COR-L47 (cell line): ENCODE measurements around the gene UNC93B1.

Source experiments
- DNase-seq: peaks from one replicate; lab custom pipeline; 2025; lab: John Stamatoyannopoulos, UW

The UNC93B1 gene, protein sequence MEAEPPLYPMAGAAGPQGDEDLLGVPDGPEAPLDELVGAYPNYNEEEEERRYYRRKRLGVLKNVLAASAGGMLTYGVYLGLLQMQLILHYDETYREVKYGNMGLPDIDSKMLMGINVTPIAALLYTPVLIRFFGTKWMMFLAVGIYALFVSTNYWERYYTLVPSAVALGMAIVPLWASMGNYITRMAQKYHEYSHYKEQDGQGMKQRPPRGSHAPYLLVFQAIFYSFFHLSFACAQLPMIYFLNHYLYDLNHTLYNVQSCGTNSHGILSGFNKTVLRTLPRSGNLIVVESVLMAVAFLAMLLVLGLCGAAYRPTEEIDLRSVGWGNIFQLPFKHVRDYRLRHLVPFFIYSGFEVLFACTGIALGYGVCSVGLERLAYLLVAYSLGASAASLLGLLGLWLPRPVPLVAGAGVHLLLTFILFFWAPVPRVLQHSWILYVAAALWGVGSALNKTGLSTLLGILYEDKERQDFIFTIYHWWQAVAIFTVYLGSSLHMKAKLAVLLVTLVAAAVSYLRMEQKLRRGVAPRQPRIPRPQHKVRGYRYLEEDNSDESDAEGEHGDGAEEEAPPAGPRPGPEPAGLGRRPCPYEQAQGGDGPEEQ

DNA sequence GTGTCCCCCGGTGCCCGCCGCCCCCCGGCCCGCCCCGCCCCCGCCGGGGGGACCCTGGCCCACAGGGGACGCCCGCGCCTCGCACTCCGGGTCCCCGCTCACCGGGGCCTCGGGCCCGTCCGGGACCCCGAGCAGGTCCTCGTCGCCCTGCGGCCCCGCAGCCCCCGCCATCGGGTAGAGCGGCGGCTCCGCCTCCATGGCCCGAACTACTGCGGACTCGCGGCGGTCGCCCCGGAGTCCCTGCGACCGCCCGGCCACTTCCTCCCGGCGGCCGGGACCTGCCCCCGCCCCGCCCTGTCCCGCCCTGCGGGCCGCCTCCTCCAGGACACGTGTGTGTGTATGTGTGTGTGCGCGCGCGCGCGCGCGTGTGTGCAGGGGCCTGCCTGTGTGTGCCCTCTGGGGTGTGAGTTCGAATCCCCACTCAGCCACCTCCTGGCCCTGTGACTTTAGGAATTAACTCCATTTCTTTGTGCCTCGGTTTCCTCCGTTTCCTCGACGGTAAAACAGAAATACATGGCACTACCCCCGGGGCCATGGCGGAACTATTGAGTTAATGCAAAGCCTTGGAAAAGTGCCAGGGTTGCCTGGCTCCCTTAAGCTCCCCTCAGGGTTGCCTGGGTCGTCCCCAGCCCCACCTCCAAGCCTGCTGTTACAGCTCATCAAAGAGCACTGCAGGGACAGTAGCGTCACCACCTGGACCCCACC lies at the start of gene UNC93B1:
TSS of gene UNC93B1 (minus strand) at position 252 of the 705 bp plus-strand sequence. CDS start at position 198, 54 bp downstream.
- no peak for DNase-seq

DNA sequence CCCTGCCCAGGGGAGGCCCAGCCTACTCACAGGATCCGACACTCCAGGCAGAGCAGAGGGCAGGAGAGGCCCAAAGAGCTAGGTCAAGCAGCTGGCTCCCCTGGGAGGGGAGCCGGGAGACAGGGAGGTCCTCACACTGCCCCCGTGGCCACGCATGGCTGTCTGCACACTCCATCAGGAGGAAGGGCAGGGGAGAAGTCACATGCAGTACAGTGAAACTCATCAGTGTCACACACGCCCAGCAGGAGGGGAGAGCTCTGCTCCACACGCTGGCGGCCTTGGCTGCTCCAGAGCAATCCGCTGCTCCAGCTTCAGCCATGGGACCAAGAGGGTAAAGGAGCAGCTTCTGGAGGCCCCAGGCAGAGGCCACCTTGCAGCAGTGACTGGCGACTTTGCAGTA lies 49.2 kb upstream of the UNC93B1 start:
- no peak for DNase-seq

DNA sequence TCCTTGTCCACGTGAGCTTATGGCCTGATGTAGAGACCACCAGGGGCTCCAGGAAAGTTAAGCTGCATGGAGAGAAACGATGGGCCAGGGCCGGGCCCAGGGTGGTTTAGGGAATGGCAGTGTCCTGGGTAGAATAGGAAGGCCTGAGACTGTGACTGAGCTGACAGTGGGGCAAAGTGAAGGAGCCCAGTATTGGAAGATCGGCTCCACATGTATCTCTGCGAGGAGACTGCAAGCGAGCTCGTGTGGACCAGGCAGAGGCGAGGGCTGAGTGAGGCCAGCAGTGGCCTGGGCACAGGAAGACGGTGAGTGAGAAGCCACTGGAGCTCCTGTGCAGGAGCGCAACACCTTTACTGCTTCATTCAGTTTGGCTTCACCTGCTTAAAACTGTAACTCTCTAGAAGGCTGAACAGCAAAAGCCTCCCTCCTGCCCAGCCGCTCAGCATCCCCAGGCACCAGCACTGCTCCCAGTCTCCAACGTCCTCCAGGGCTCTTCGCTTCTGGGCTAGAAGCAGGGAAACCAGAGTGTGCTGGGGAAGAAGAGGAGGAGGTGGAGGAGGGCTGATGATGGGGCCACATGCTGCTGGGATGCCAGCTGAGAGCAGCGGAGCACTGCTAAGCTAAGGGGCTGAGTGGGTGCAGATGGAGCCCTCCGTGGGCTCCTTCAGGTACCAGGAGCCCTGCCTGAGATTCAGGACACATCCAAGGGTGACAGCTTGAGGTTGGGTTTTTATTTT lies 48.4 kb upstream of the UNC93B1 start:
- DNase-seq: no peak

DNA sequence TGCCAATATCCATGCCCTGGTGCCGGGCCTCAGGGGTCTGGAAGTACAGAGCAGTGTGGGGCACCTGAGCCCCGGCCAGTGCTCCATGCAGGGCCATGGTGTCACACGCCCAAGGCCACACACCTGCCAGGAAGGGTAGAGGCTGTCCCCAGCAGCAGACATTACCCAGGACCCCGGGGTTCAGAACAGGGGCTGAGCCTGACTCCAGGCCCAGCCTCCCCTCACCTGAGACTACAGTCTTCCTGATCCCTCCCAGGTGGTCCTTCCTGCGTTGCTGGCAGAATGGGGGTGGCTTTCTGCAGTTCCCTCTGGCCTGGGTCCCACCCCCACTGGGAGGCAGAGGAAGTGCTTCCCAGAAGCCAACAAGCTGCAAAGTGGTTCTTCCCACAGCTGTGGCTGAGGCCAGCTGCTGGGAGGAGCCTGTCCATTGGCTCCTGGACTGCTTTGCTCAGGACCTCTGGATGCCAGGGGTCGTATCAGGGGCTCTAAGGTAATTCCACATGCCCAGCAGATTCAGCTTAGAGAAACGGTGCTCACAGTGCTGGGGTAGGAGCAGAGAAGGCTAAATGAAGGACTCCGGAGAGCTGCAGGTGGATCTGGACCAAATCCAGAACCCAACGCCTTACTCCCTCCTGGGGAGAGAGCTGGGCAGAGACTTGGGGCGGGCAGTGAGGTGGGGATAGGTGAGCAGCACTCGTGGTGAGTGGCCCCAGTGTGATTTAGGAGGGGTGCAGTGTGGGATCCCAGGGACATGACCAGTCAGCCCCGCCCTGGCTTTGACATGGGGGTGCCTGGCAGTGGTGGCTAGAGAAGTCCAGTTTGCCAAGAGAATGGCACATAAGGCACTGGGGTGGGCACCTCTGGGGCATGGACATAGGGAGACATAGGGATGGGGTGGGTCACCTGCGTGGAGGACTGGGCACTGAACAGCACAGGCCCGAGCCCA lies 47.6 kb upstream of the UNC93B1 start:
- peak; percentile 60 for DNase-seq

DNA sequence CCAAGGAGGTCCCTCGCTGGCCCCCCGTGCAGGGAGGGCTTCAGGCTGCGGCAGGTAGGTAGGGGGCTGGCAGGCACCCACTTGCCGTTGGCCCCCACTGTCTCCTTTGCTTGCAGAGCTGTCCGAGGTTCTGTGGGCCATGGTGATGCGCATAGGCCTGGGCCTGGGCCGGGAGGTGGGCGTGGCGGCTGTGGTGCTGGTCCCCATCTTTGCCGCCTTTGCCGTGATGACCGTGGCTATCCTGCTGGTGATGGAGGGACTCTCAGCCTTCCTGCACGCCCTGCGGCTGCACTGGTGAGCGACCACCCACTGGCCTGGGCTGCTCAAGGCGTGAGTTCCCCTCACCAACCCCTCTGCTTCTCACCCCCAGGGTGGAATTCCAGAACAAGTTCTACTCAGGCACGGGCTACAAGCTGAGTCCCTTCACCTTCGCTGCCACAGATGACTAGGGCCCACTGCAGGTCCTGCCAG lies 46.5 kb upstream of the UNC93B1 start:
- no peak for DNase-seq

DNA sequence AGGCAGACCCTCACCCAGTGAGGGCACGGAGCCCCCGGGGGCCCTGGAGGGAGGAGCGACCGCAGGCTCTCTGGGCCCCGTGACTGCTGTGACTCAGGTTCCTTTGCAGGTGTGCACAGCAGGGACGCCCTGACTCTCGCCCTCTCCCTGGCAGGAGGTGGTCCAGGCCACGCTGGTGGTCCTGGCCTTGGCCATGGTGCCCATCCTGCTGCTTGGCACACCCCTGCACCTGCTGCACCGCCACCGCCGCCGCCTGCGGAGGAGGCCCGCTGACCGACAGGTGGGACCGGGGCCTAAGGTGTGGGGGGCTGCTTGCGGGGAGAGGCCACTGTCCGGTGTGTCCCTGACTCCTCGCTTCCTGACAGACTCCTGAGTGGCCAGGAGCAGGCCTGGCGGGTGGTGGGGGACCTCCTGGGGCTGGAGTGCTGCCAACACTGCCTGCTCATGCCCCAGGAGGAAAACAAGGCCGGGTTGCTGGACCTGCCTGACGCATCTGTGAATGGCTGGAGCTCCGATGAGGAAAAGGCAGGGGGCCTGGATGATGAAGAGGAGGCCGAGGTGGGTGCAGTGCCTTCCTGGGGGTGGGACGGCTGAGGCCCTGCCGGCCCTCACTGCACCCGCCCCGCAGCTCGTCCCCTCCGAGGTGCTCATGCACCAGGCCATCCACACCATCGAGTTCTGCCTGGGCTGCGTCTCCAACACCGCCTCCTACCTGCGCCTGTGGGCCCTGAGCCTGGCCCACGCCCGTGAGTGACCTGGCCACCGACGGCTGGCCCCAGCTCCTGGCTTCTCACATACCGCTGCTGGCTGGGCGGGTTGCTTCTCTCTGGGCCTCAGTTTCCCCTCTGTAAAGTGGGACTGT lies 45.8 kb upstream of the UNC93B1 start:
- peak; percentile 12 for DNase-seq

DNA sequence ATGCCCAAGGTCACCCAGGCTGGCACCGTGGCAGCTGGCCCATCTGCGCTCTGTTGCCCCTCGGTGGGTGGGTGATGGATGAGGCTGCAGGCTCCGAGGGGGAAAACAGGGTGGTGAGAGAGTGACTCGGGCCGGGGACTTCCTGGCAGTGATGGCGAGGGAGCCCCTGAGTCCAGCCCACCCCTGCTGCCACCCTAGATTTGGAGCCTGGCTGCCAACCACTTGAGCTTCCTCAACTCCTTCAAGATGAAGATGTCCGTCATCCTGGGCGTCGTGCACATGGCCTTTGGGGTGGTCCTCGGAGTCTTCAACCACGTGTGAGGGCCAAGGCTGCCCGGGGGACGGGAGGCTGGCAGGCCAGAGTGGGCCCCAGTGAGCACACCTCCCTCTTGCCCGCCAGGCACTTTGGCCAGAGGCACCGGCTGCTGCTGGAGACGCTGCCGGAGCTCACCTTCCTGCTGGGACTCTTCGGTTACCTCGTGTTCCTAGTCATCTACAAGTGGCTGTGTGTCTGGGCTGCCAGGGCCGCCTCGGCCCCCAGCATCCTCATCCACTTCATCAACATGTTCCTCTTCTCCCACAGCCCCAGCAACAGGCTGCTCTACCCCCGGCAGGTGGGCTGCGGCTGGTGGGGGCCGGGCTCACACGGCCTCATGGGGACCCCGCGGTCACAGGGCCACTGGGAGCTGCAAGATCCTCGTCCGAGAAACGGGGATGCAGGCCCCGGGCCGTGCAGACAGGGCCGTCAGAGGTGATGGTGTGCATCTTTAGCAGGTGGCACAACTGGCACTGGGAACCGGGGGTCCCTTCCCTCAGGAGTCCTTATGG lies 45.0 kb upstream of the UNC93B1 start:
- DNase-seq: no peak

DNA sequence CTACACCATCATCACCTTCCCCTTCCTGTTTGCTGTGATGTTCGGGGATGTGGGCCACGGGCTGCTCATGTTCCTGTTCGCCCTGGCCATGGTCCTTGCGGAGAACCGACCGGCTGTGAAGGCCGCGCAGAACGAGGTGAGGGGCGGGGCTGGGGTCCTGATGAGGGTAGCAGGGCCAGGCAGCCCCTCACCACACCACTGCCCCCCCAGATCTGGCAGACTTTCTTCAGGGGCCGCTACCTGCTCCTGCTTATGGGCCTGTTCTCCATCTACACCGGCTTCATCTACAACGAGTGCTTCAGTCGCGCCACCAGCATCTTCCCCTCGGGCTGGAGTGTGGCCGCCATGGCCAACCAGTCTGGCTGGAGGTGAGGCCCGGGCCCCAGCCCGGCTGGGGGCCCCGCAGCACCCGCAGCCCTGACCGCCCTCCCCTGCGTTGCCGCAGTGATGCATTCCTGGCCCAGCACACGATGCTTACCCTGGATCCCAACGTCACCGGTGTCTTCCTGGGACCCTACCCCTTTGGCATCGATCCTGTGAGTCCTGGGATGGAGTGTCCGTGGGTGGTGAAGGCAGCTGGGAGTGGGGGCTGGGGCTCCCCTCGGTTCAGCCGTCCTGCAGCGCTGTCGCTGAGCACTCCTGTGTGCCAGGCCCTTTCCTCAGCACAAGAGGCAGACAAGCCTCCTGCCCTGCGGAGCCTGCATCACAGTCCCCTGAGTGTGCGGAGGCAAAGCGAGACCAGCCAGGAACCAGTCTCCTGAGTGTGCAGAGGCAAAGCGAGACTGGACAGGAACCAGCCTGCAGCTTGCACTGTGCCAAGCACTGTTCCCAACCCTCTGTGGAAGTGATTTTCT lies 43.8 kb upstream of the UNC93B1 start:
- no peak for DNase-seq

DNA sequence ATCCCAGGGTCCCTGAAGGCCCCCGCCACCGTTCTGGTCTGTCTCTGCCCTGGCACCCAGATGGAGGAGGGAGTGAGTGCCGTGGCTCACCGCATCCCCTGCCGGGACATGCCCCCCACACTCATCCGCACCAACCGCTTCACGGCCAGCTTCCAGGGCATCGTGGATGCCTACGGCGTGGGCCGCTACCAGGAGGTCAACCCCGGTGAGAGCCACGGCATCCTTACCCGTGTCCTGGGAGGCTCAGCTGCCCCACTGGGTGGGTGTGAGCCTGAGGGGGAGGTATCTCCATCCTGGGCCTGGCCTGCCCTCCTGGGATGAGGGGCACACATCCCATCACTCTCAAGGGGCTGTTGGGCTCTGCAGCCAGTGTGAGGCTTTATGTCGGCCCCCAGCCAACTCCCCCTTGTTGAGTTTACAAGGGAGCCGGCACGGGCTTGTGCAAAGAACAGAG lies 41.0 kb upstream of the UNC93B1 start:
- no peak for DNase-seq

DNA sequence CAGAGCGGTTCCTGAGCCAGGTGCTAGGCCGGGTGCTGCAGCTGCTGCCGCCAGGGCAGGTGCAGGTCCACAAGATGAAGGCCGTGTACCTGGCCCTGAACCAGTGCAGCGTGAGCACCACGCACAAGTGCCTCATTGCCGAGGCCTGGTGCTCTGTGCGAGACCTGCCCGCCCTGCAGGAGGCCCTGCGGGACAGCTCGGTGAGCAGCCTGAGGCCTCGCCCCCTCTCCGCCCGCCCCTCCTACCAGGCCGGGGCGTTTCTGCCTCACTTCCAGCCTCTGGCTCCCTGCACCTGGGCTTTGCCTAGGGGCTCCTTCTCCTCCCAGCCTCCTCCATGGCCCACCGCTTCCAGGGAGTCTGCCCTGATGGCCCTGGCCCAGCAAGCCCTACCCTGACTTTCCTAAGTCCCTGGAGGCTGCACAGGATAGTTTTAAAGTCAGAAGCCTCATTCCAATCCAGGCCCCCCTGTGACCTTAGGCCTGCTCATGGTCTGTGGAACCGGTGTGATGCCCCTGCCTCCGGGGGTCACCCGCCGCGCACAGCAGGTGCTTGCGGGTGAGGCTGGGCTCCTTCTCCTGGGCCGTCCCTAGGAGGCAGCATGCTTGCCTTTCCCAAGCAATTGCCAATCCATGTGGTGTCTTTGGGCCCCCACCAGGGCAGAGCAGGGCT lies 40.4 kb upstream of the UNC93B1 start:
- DNase-seq: no peak

DNA sequence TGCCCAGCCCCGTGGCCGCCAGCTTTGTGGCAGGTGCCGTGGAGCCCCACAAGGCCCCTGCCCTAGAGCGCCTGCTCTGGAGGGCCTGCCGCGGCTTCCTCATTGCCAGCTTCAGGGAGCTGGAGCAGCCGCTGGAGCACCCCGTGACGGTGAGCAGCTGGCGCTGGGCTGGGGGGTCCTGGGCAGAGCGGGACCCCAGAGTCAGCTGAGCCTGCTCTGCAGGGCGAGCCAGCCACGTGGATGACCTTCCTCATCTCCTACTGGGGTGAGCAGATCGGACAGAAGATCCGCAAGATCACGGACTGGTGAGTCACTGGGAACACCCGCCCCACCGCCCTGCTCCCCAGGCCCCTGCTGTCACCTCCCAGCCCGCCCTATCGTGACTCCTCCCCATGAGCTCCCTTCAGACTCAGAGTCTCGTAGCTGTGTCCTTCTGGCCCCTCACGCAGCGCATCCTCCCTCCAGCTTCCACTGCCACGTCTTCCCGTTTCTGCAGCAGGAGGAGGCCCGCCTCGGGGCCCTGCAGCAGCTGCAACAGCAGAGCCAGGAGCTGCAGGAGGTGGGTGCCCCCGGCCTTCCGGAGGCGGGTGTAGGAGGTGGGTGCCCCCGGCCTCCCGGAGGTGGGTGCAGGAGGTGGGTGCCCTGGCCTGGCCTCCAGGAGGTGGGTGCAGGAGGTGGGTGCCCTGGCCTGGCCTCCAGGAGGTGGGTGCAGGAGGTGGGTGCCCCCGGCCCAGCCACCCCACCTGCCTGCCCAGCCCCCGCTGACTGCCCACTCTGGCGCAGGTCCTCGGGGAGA lies 39.6 kb upstream of the UNC93B1 start:
- DNase-seq: no peak

DNA sequence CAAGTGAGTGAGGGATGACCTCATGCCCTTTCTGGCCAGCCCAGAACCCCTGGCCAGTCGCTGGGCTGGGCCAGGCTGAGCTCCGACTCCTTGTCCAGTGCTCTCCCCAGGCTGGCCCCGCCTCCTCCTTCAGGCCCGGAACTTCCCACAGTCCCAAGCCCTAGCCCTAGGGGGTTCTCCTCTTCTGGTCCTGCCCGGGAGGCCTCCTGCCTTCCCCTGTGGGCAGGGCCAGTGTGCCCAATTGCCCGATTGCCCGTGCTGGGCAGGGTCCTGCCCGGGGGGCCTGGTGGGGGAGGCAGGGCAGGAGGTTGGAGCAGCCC lies 39.1 kb upstream of the UNC93B1 start:
- DNase-seq: no peak

DNA sequence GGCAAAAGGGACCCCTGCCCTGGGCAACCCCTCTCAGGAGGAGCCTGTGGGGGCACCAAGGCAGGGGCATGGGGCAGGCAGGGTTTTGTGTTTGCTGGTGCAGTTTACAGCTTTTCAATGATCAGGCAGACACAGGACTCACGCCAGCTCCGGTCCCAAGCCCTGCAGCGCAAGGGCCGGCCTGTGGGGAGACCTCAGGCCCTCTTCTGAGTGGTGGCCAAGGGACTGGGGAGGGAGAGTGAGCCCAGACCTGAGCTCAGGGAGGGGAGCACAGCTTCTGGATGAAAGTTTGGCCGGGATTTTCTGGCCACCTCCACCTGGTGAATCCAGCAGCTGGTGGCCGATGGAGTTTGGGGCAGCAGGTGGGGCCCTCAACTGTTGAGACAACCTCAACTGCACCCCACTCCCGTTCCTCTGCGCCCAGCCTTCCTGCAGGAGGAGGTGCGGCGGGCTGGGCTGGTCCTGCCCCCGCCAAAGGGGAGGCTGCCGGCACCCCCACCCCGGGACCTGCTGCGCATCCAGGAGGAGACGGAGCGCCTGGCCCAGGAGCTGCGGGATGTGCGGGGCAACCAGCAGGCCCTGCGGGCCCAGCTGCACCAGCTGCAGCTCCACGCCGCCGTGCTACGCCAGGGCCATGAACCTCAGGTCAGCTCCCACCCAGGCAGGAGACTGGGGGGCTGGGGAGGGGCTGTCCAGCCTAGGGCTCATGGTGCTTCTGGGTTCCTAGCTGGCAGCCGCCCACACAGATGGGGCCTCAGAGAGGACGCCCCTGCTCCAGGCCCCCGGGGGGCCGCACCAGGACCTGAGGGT lies 38.5 kb upstream of the UNC93B1 start:
- no peak for DNase-seq

DNA sequence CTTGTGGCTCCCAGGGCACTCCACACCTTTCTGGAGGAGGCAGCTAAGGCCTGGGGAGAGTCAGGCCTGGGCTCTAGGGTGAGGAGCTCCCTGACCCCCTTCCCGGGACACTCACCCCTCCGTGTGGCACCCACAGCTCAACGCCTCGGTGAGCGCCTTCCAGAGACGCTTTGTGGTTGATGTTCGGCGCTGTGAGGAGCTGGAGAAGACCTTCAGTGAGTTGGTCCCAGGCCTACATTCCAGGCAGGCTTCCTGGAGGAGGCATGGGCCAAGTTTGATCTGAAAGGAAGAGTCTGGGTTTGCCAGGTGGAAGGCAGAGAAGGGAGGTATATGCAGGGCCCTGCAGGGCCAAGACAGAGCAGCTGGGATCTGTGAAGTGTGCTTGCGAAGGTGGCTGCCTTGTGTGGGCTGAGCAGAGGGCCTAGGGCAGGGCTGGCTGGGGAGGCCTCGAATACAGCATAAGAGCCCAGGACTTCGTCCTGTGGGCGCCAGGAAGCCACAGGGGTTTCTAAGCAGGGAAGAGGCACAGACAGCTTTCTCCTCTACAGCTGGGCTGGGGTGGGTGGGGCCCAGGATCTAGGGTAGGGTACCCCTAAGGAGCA lies 37.8 kb upstream of the UNC93B1 start:
- DNase-seq: no peak

DNA sequence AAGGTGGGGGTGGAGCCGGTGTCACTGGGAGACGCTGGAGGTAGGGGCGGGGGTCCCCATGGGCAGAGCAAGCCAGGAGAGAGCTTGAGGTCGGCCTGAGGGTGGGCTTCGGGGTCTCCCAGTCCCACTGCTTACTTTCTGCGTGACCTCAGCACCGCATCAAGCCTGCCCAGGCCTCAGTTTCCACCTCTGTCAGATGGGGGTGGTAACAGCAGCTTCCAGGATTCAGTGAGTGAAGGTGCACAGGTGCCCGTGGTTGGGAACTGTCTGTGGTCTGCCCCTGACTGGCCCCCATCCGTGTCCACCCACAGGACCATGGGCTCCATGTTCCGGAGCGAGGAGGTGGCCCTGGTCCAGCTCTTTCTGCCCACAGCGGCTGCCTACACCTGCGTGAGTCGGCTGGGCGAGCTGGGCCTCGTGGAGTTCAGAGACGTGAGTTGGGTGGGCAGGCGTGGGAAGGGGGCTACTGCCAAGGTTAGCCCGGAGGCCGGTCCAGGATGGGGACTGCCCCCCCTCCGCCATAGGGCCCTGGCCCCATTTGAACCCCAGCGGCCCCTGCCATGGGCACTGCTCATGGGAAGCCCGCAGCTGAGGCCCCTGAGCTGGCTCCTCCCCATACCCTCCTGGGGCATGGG lies 37.2 kb upstream of the UNC93B1 start:
- DNase-seq: no peak
